BLaER1 (cell line): ENCODE measurements around the gene FBXL22.

Source experiments
- H3K27ac ChIP-seq: shearing (Covaris generic); formaldehyde crosslinking; 2 replicates; pipeline ENCODE4 v1.8.1; 2022
- H3K27me3 ChIP-seq: shearing (Covaris generic); formaldehyde crosslinking; 2 replicates; pipeline ENCODE4 v1.8.1; 2022
- H3K36me3 ChIP-seq: shearing (Covaris generic); formaldehyde crosslinking; 2 replicates; pipeline ENCODE4 v1.8.1; 2022
- H3K4me1 ChIP-seq: shearing (Covaris generic); formaldehyde crosslinking; 2 replicates; pipeline ENCODE4 v1.8.1; 2022
- H3K4me2 ChIP-seq: shearing (Covaris generic); formaldehyde crosslinking; 2 replicates; pipeline ENCODE4 v1.8.1; 2022
- H3K4me3 ChIP-seq: shearing (Covaris generic); formaldehyde crosslinking; 2 replicates; pipeline ENCODE4 v1.8.1; 2022
- H3K9ac ChIP-seq: shearing (Covaris generic); formaldehyde crosslinking; 2 replicates; pipeline ENCODE4 v1.8.1; 2022
- H3K9me3 ChIP-seq: shearing (Covaris generic); formaldehyde crosslinking; 2 replicates; pipeline ENCODE4 v1.8.1; 2022
- H4K20me1 ChIP-seq: shearing (Covaris generic); formaldehyde crosslinking; 2 replicates; pipeline ENCODE4 v1.8.1; 2022
- Cebpa-rat ChIP-seq: shearing (Covaris generic); IDR thresholded peaks from 2 replicates; pipeline ENCODE4 v1.8.1; 2022

FBXL22 gene

GRCh38 chr15:63601026-63601703 is 4.0 kb downstream of the FBXL22 start:
- H3K9ac ChIP-seq: peak overlapping the region; percentile 89
- no peaks in the 10 kb centered on the region for H3K36me3 ChIP-seq
- peaks cover 53% of the 10 kb centered on the region for H3K4me1 ChIP-seq
- H3K4me3 ChIP-seq: peak overlapping the region; percentile 84
- peak overlapping the region; percentile 98 for H3K4me2 ChIP-seq
- no peaks in the 10 kb centered on the region for H3K27me3 ChIP-seq
- no peak for TF ChIP-seq Cebpa-rat
- H3K9me3 ChIP-seq: no peaks in the 10 kb centered on the region
- peak overlapping the region; percentile 90 for H3K27ac ChIP-seq
- H4K20me1 ChIP-seq: no peaks in the 10 kb centered on the region

GRCh38 chr15:63601704-63602185 is 4.6 kb downstream of the FBXL22 start:
- Histone ChIP-seq H3K4me2 (peak overlapping the region; percentile 98), H3K27ac (peak overlapping the region; percentile 90), H4K20me1 (no peaks in the 10 kb centered on the region), H3K4me3 (peak overlapping the region; percentile 84), H3K4me1 (peaks cover 57% of the 10 kb centered on the region), H3K27me3 (no peaks in the 10 kb centered on the region), H3K9me3 (no peaks in the 10 kb centered on the region), H3K36me3 (0 out of 2 replicates have a peak, but pooled peaks cover 2% of the 10 kb centered on the region), H3K9ac (peak overlapping the region; percentile 89)
- no peak for TF ChIP-seq Cebpa-rat

GRCh38 chr15:63602595-63602994 is 5.4 kb downstream of the FBXL22 start:
- Histone ChIP-seq H3K27ac (no peak overlapping the region), H3K4me3 (no peak overlapping the region), H3K36me3 (peaks cover 4% of the 10 kb centered on the region), H3K27me3 (no peaks in the 10 kb centered on the region), H3K4me2 (peak overlapping the region; percentile 98), H3K4me1 (peaks cover 59% of the 10 kb centered on the region), H3K9ac (no peak overlapping the region), H4K20me1 (no peaks in the 10 kb centered on the region), H3K9me3 (no peaks in the 10 kb centered on the region)
- no peak for TF ChIP-seq Cebpa-rat

GRCh38 chr15:63603516-63603915 is 6.3 kb downstream of the FBXL22 start:
- Histone ChIP-seq H3K9ac (peak overlapping the region; percentile 3; the same call in 1 of the 2 replicates), H3K4me3 (no peak overlapping the region), H3K4me2 (peak overlapping the region; percentile 98), H3K9me3 (no peaks in the 10 kb centered on the region), H3K4me1 (peaks cover 59% of the 10 kb centered on the region), H4K20me1 (no peaks in the 10 kb centered on the region), H3K27ac (no peak overlapping the region), H3K27me3 (no peaks in the 10 kb centered on the region), H3K36me3 (peaks cover 14% of the 10 kb centered on the region)
- no peak for TF ChIP-seq Cebpa-rat

- Histone ChIP-seq H3K4me2 (no peak overlapping the region), H3K36me3 (peaks cover 20% of the 10 kb centered on the region), H3K4me3 (no peak overlapping the region), H3K27me3 (no peaks in the 10 kb centered on the region), H3K9me3 (no peaks in the 10 kb centered on the region), H4K20me1 (no peaks in the 10 kb centered on the region), H3K27ac (no peak overlapping the region), H3K4me1 (peaks cover 53% of the 10 kb centered on the region), H3K9ac (no peak overlapping the region)
- TF ChIP-seq Cebpa-rat: no peak
These were observed 7.1 kb downstream of the FBXL22 start for GRCh38 chr15:63604281-63604680.

GRCh38 chr15:63605036-63605435 is 7.8 kb downstream of the FBXL22 start:
- Histone ChIP-seq H3K4me3 (no peak overlapping the region), H3K9ac (no peak overlapping the region), H3K4me1 (peaks cover 50% of the 10 kb centered on the region), H3K9me3 (no peaks in the 10 kb centered on the region), H3K27me3 (no peaks in the 10 kb centered on the region), H4K20me1 (no peaks in the 10 kb centered on the region), H3K4me2 (peak overlapping the region; percentile 69; the same call in 1 of the 2 replicates), H3K36me3 (peaks cover 25% of the 10 kb centered on the region), H3K27ac (peak overlapping the region; percentile 83; the same call in 1 of the 2 replicates)
- TF ChIP-seq Cebpa-rat: no peak

GRCh38 chr15:63605816-63606215 is 8.6 kb downstream of the FBXL22 start:
- peaks cover 55% of the 10 kb centered on the region for H3K4me1 ChIP-seq
- H4K20me1 ChIP-seq: no peaks in the 10 kb centered on the region
- peak overlapping the region; percentile 83 for H3K27ac ChIP-seq
- no peaks in the 10 kb centered on the region for H3K9me3 ChIP-seq
- no peak overlapping the region for H3K4me3 ChIP-seq
- H3K9ac ChIP-seq: peak overlapping the region; percentile 61
- H3K4me2 ChIP-seq: peak overlapping the region; percentile 69
- H3K27me3 ChIP-seq: no peaks in the 10 kb centered on the region
- peaks cover 25% of the 10 kb centered on the region for H3K36me3 ChIP-seq
- TF ChIP-seq Cebpa-rat: no peak

- no peak for TF ChIP-seq Cebpa-rat
- Histone ChIP-seq H3K4me1 (peaks cover 60% of the 10 kb centered on the region), H3K4me2 (peak overlapping the region; percentile 69), H3K9ac (peak overlapping the region; percentile 61), H3K4me3 (no peak overlapping the region), H3K9me3 (no peaks in the 10 kb centered on the region), H3K36me3 (peaks cover 28% of the 10 kb centered on the region), H3K27me3 (no peaks in the 10 kb centered on the region), H3K27ac (peak overlapping the region; percentile 83), H4K20me1 (no peaks in the 10 kb centered on the region)
These were observed 9.1 kb downstream of the FBXL22 start for GRCh38 chr15:63606308-63606707.

GRCh38 chr15:63608989-63609388 is 11.8 kb downstream of the FBXL22 start:
- Histone ChIP-seq H3K27ac (no peak overlapping the region), H3K27me3 (no peaks in the 10 kb centered on the region), H4K20me1 (no peaks in the 10 kb centered on the region), H3K36me3 (peaks cover 53% of the 10 kb centered on the region), H3K4me2 (no peak overlapping the region), H3K4me3 (no peak overlapping the region), H3K9me3 (no peaks in the 10 kb centered on the region), H3K9ac (no peak overlapping the region), H3K4me1 (peaks cover 39% of the 10 kb centered on the region)
- no peak for TF ChIP-seq Cebpa-rat

GRCh38 chr15:63609448-63609847 is 12.3 kb downstream of the FBXL22 start:
- Histone ChIP-seq H3K4me3 (no peak overlapping the region), H3K4me2 (no peak overlapping the region), H3K27ac (no peak overlapping the region), H3K9me3 (no peaks in the 10 kb centered on the region), H3K36me3 (peaks cover 58% of the 10 kb centered on the region), H3K9ac (no peak overlapping the region), H4K20me1 (no peaks in the 10 kb centered on the region), H3K4me1 (peaks cover 39% of the 10 kb centered on the region), H3K27me3 (no peaks in the 10 kb centered on the region)
- TF ChIP-seq Cebpa-rat: no peak
